Mucosa of descending colon (tissue), 3 donors: ENCODE results near the gene ZFYVE1. TPM values are rescaled to one million over a fixed set of nuclear protein-coding genes. Genes with fewer than 3 reads are reported as not detected.

Experiments used
- ATAC-seq: fragments of 200-7000 bp; cut with Tn5 transposase; one replicate; pipeline ENCODE4 v1.9.1; 2020; ENCODE audit warnings: mild to moderate bottlenecking, moderate library complexity
- DNase-seq, 3 donors: peaks; one replicate each; pipeline ENCODE4 v3.0.0-alpha.2; 2020
- H3K36me3 ChIP-seq: fragments of 200-600 bp; one replicate; pipeline ENCODE4 v1.8.0; 2021; ENCODE audit warnings: low read depth, mild to moderate bottlenecking
- H3K4me1 ChIP-seq: fragments of 200-600 bp; one replicate; pipeline ENCODE4 v1.8.0; 2021; ENCODE audit warnings: low read depth, mild to moderate bottlenecking
- H3K4me3 ChIP-seq: fragments of 200-600 bp; one replicate; pipeline ENCODE4 v1.8.0; 2021; ENCODE audit warnings: mild to moderate bottlenecking
- H3K9me3 ChIP-seq: fragments of 200-600 bp; one replicate; pipeline ENCODE4 v1.8.0; 2021; ENCODE audit warnings: mild to moderate bottlenecking
- CTCF ChIP-seq: fragments of 200-600 bp; IDR thresholded peaks from one replicate; pipeline ENCODE4 v1.8.0; 2022; ENCODE audit warnings: antibody characterized with exemption, mild to moderate bottlenecking
- intact Hi-C, 2 donors: fragments of 100-400 bp; cut with DNase I in 1 of 2; cut with micrococcal nuclease in 1 of 2; formaldehyde crosslinking; loops; one replicate each; pipeline versions ENCODE4 v1.11.0 to v1.11.1; 2022; cut with DNase I, micrococcal nuclease
- total RNA-seq, 3 donors: library from RNA; stranded (reverse); fragmentation: NEBNext Ultra II Directional in 2 of 3; extraction: Animal tissue kit (Norgen Biotek cat#: 25700) in 2 of 3; gene quantifications; one replicate each; pipeline versions ENCODE4 v1.2.1 to v1.2.4, GENCODE V29; 2021 to 2023
- donor health status: DM: no; HTN: no; CAD: no; lungs with moderate emphysema.
- donor health status: DM: no; HTN: no; CAD: no.
- donor health status: DM: no; HTN: yes; CAD: no.

The ZFYVE1 gene
- total RNA-seq, 3 donors from 2014 or later: 15.5 to 26.0 (median 19.9) TPM

DNA sequence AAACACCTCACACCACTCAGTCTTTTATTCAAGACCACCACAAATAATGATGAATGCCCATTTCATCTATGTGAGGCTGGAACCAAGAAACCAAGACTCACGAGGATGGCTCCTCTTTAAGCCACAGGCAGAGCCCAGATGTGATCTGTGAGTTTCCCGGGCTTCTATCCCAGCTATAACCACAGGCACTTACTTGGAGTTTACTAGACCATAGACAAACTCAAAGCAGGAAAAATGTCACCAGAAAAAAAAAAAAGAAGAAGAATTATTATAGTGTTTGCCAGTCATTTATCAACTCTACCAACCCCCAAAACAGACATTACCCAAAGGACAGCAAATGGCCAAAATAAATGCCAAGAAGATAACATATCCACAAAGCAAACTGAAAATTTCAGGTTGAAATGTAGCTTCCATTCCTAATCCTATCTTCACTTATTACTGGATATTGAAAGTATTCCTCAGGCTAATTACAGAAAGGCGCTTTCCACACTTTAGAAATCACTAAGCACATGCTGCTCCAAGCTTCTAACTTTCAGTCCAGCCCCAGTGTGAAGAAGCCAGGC is 44.7 kb downstream of the ZFYVE1 start:
- no peak overlapping the region for H3K4me3 ChIP-seq
- TF ChIP-seq CTCF: no peak
- no peak for DNase-seq
- H3K9me3 ChIP-seq: no peaks in the 10 kb centered on the region
- no peaks in the 10 kb centered on the region for H3K4me1 ChIP-seq
- ATAC-seq: no peak
- no peaks in the 10 kb centered on the region for H3K36me3 ChIP-seq
- intact Hi-C loops: no loop called here

GRCh38 chr14:72980863-72981262 is 46.0 kb downstream of the ZFYVE1 start:
- DNase-seq: no peak
- Histone ChIP-seq H3K9me3 (no peaks in the 10 kb centered on the region), H3K4me3 (no peak overlapping the region), H3K36me3 (no peaks in the 10 kb centered on the region), H3K4me1 (no peaks in the 10 kb centered on the region)
- ATAC-seq: no peak
- intact Hi-C loops: no loop called here
- TF ChIP-seq CTCF: no peak

GRCh38 chr14:72978856-72979255 is 48.0 kb downstream of the ZFYVE1 start:
- no peak for TF ChIP-seq CTCF
- intact Hi-C loops: no loop called here
- ATAC-seq (no peak), DNase-seq (no peak)
- no peak overlapping the region for H3K4me3 ChIP-seq
- peaks cover 8% of the 10 kb centered on the region for H3K36me3 ChIP-seq
- H3K9me3 ChIP-seq: no peaks in the 10 kb centered on the region
- H3K4me1 ChIP-seq: no peaks in the 10 kb centered on the region

DNA sequence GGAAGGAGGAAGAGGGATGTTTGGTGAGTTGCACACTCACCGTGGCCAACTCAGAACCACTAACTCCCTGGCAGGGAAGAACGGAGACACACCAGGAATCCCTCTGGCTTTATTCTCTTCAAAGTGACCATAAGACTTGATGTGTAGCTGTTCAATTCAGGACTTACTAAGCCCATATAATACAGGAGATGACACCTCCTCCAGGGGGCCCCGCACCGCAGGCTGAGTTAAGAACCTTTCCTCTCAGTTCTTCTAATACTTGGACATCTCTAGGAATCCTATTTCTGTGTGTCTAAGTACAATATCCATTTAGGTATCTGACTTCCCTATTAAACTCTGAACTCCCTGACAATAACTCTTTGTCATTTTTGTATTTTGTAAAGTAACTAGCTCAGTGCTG is 51.1 kb downstream of the ZFYVE1 start:
- no peak for TF ChIP-seq CTCF
- no peak for ATAC-seq
- DNase-seq: peak in 1 of 3 donors; percentile 29
- H3K4me3 ChIP-seq: no peak overlapping the region
- no peaks in the 10 kb centered on the region for H3K9me3 ChIP-seq
- intact Hi-C loops: no loop called here
- H3K36me3 ChIP-seq: peaks cover 12% of the 10 kb centered on the region
- no peaks in the 10 kb centered on the region for H3K4me1 ChIP-seq

- ATAC-seq (no peak), DNase-seq (no peak)
- Histone ChIP-seq H3K9me3 (no peaks in the 10 kb centered on the region), H3K4me1 (no peaks in the 10 kb centered on the region), H3K4me3 (no peak overlapping the region), H3K36me3 (peaks cover 12% of the 10 kb centered on the region)
- intact Hi-C loops: no loop called here
- no peak for TF ChIP-seq CTCF
These were observed 52.2 kb downstream of the ZFYVE1 start for GRCh38 chr14:72974661-72975060.
